Nucleus accumbens (tissue), 56 donors: ENCODE data around the gene HPS5.
A peak's percentile ranks its signal among the peaks of the same experiment; 100 is the strongest.
"Not testable (repeated sequence)": the region's sequence is repeated elsewhere in the genome, so short reads cannot be mapped to it uniquely, and the experiment has no call there.

Experiments used
- DNase-seq, 56 donors: peaks; one replicate each; lab custom pipeline; 2025; lab: John Stamatoyannopoulos, UW

Gene HPS5, protein sequence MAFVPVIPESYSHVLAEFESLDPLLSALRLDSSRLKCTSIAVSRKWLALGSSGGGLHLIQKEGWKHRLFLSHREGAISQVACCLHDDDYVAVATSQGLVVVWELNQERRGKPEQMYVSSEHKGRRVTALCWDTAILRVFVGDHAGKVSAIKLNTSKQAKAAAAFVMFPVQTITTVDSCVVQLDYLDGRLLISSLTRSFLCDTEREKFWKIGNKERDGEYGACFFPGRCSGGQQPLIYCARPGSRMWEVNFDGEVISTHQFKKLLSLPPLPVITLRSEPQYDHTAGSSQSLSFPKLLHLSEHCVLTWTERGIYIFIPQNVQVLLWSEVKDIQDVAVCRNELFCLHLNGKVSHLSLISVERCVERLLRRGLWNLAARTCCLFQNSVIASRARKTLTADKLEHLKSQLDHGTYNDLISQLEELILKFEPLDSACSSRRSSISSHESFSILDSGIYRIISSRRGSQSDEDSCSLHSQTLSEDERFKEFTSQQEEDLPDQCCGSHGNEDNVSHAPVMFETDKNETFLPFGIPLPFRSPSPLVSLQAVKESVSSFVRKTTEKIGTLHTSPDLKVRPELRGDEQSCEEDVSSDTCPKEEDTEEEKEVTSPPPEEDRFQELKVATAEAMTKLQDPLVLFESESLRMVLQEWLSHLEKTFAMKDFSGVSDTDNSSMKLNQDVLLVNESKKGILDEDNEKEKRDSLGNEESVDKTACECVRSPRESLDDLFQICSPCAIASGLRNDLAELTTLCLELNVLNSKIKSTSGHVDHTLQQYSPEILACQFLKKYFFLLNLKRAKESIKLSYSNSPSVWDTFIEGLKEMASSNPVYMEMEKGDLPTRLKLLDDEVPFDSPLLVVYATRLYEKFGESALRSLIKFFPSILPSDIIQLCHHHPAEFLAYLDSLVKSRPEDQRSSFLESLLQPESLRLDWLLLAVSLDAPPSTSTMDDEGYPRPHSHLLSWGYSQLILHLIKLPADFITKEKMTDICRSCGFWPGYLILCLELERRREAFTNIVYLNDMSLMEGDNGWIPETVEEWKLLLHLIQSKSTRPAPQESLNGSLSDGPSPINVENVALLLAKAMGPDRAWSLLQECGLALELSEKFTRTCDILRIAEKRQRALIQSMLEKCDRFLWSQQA

DNA sequence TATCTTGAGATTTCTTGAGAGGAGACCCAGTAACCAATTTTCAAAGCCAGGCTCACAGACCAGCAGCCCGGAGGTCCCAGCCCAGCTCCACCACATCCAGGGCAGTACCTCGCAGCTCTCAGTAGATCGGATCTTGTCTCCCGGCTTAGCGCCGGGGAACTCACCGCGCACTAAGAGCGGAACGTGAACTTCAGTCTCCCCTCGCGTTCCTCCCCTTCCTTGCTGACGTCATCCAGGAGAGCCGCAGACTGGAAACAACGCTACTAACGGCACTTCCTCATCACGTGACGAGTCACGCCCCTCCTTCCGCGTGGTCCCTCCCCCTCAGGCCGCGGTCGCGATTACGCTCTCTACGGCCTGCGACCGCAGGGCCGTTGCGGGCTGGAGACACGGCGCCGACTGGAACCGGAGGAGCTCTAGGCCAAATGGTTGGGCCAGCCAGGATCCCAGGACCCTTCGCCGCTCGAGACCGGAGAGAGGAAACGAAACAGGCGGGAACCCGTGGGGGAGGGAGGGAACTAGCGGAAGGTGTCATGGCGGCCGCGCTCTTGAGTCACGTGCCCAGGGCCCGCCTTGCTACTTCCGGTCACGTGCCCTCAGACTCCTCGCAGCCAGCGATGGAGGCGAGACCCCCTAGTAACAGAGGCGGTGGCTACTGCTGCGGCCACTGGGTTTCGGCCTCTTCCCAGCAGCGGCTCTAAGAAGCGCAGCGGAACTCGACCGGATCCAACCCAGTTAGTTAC is at the start of gene HPS5, which contains the start of gene GTF2H1:
Gene HPS5, minus strand, starts transcription at position 172 of the 743 bp plus-strand sequence. CDS start 4,282 bp downstream, outside the sequence.
Gene GTF2H1, plus strand, starts transcription at position 599 of the 743 bp plus-strand sequence. CDS start 10,508 bp downstream, outside the sequence.
- DNase-seq, result peak in 55 of 56 donors; percentile 77 to 100 (median 96)

DNA sequence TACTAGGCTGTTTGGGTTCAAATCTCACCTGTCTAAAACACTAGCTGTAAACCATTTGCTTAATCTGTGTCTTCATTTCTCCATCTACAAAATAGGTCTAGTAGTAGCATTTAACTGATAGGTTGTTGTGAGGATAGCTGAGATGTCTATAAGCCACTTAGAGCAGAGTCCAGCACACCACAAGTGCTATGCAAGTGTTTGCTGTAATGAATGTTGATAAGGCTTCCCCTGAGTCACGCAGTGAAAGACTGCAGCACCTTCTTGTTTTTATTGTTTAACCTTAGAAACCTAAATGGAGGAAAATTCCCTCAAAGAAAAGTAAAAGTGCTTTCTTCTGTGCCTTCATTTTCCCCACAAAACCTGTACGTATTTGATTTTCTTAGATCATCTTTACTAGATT is 49.3 kb upstream of the HPS5 start:
- DNase-seq, result no peak

DNA sequence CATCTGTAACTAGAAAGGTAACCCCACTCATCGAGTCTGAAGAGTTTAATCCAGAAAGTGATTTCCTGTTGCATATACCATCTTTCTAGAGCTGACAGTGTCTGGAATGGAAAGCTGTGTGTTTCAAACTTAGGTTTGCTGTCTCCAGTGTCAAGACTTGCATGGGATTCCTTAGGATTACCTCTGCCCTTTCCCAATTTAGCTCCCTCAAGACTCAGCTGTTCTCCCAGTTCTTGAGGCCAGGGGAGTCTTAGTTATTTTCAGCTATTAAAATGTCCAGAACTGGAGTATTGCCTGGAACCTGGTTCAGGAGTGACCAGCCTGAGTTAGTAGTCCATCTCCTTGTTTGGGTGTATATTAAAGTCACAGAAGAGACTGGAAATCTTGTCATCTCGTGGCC is 47.5 kb upstream of the HPS5 start:
- no peak for DNase-seq

DNA sequence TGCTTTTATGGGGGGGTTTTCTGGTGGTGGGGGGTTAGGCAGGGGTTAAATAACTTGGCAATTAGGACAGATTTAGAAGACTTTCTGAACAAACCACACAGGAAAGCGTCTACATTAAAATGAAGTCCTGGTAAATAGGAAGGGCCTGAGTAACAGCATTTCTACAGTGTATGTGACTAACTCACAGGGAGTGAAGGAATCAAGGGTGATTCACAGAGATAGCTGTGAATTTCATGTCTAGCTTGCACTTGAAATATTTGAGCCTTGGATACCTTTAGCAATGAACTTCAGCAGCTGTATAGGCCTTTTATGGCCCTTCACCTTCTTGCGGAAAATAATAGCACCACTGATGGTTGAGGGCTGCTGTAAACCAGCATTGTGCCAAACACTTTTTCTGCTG is 46.3 kb upstream of the HPS5 start:
- no peak for DNase-seq

DNA sequence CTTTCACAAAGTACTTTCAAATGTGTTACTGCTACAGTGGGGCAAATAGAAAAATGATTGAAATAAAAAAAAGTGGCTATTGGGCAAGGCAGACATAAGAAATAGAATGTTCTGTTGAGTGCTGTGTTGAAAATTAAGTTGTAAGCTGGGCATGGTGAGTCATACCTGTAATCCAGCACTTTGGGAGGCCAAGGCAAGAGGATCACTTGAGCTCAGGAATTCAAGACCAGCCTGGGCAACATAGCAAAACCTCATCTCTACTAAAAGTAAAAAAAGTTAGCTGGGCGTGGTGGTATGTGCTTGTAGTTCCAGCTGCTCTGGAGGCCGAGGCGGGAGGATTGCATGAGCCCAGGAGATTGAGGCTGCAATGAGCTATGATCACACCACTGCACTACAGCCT is 45.5 kb upstream of the HPS5 start:
- no peak for DNase-seq

DNA sequence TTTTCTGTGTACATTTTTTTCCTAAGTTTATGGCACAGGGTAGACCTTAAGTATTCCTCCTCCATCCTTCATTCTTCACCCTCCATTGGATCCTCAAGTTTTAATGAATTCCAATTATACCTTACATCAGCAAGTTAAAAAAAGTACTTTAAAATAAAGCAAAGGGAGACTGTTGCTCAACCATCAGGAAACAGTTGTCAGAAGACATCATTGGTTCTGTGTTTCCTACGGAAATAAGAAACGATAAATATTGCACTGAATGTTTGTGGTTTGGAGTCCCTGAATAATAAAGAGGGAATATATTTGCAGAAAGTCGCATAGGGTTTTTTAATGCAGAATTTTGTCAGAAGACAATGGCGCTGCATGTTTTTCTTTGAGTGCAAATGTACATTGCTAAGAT is 44.3 kb upstream of the HPS5 start:
- DNase-seq, result no peak

DNA sequence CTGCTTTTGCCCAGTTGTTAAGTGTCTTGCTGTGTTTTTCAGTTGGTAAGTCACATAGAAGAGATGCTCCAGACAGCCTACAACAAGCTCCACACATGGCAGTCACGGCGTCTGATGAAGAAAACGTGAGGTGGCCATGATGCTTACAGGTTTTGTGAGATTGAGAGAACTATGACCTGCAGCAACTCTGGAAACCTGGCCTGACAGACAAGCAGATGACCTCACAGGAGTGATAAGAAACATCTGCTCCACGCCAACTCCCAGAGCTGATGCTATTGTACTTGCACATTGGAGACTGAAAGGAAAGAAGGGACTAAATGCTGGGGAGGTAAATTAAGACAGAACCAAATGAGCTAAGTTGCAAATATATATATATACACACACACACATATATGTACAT is 43.8 kb upstream of the HPS5 start:
- DNase-seq, result no peak

DNA sequence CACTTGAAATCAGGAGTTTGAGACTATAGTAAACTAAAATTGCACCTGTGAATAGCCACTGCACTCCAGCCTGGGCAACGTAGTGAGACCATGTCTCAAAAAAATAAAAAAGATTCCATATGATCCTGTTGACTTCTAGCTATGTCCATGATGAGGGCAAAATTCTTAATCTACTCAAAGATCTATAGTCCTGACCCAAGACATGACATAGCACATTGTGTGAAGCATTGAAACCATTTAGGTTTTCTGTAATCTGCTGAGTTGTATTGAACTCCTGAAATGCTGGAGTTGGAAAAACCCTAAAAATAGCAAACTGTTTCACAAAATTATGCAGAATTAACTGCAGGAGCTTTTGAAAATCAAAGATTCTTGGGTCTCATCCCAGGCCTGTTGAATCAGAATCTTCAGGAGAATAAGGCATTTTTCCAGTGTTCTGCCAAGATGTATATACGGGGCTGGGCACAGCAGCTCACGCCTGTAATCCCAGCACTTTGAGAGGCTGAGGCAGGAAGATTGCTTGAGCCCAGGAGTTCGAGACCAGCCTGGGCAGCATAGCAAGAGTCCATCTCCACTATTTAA is 42.6 kb upstream of the HPS5 start:
- no peak for DNase-seq

DNA sequence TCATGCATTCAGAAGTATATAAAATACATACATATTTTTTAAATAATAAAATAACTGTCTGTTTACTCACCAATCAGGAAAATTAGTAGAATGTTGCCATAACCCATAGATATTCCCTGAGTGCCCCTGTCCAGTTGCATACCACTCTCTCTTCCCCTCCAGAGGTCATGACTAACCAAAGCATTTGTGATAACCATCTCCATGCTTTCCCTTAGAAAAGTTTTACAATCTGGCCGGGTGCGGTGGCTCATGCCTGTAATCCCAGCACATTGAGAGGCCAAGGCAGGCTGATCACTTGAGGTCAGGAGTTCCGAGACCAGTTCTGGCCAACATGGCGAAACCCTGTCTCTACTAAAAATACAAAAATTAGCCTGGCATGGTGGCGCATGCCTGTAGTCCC is 39.2 kb upstream of the HPS5 start:
- no peak for DNase-seq

DNA sequence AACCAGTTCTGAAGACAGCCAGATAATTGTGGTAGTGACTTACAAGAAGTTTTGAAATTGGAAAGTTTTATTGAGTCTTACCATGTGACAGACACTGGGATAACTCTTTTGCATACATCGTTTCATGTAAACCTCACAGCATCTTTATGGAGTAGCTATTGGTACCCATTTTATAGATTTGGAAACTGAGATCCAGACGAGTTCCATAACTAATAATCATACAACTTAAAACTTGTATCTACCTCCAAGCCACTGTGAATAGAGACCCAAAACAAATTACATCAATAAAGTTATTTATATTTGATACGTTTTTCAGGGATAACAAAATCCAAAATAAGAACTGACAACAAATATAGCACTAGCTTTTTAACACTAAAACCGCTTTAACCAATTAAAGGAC is 36.7 kb upstream of the HPS5 start:
- DNase-seq, result no peak

DNA sequence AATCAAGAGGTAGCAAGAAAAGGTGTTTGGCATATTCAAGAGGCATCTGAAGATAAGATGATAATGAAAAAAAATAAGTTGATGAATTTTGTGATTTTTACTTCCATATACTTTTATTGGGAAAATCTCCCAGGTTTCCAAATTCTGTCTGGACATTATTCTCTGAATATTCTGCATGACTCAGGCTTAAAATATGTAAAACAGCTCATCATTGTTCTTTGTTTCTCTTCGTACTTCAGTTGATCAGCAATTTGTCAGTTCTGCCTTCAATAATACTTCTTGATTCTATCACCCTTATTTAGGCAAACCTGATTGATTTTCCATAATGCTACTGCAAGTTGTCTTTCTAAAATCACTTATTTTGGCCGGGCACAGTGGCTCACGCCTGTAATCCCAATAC is 30.6 kb upstream of the HPS5 start:
- no peak for DNase-seq

DNA sequence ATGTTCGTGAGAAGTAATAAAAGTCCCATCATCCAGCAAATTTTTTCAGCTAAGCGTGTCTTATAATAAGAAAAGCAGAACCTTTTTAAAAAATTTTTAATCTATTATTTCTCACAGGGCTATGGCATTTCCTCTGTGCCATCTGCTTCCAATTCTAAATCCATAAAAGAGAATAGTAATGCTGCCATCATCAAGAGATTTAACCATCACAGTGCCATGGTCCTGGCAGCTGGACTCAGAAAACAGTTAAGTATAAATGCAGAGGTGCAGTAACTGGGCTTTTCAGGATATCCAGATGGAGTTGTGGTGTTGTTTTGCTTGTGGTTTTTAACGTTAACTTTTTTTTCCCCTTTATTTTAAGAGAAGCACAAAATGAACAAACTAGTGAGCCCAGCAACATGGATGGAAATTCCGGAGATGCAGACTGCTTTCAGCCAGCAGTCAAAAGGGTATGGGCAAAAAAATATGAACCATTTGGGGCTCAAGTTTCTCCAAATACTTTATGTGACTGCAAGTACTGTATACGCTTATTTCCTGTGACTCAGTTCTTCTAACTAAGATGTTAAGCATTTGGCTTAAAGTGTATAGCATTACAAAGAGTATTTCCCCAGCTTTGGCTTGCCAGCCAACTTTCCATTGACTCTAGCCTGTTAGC is 25.7 kb upstream of the HPS5 start:
- DNase-seq, result no peak

DNA sequence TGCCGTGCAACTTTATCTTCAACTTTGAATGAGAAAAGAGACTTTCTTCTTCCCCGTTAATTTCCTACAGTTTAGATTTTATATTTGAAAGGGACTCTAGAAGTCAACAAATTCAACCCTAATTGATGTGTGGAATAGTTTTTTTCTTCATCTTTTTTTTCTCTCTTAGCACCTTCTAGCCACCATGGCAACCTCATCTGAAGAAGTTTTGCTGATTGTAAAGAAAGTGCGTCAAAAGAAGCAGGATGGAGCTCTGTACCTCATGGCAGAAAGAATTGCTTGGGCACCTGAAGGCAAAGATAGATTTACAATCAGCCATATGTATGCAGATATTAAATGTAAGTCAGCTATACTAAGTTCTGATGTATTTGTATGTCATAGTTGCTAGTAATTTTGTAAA is 11.0 kb upstream of the HPS5 start:
- no peak for DNase-seq

DNA sequence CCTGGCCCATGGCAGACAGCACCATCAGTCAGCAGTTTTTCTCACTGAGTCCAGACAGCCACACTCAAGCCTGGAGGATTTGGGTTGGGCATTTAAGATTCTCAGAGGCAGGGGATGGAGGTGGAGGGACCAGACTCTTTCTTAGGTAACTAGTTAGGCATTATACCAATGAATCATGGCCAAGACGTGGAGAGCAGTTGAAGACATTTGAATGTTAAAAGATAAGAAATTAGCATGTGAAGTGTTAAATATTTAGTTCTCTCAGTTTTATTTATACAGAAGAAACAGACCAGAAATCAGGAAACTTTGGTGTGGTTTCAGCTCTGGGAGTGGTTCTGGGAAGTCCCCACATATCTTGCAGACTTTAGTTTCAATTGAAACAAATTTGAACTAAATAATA is 10.4 kb upstream of the HPS5 start:
- no peak for DNase-seq

DNA sequence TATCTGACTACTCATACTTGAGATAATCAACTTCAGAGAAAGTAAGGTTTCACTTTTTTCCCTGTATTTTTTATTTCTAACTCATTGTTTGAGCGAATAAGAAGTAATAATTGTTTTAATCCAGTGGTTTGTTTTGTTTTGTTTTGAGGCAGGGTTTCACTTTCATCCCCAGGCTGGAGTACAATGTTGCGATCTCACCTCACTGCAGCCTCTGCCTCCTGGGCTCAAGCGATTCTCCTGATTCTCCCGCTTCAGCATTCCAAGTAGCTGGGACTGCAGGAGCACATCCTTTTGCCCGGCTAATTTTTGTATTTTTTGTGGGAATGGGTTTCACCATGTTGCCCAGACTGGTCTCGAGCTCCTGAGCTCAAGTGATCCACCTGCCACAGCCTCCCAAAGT is 9.0 kb upstream of the HPS5 start:
- DNase-seq, result no peak

DNA sequence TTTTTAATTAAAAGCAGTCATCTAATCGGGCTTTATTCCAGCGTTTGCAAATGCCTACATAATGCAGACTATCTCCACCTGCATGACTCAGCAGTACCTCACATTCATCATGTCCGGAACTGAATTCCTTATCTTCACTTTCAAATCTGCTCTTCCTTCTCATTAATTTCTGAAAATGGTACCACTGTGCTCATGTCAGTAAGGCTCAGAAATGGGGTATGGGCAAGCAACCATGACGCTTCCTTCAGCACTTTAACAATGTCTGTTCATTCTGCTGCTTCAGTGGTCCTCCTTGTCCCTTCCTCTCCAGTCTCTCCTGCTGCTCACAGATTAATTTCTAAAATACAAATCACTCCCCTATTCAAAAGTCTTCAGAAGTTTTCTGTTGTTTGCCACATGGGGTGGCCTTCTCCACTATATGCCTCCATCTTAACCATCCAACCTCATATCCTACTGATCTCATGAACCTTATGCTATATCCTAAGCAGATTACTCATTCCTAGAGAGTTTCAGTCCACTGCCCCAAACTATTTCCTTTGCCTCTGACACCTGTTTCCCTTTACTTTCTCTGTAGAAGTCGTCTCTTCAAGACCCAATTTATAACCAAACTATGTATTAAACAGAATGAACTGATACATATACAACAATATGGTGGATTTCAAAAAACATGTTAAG is 7.4 kb upstream of the HPS5 start:
- DNase-seq, result no peak

DNA sequence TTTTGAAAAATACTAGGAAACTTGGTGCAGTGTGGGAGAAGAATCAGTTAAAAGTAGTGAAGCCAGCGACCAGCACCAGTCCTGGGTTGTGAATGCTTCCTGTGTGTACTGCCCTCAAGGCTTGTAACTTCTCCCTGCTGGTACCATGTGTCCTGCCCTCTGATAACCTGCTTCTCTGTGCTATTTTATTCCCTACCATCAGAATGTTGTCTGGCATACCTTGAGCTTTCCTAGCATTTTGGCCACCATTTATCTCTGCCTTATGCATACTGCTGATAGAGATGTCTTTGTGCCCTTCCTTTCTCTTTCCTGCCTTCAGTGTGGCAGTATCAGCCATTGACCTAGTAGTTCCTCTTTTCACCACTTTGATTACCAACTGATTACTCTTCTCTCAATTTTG is 2.4 kb upstream of the HPS5 start:
- no peak for DNase-seq

DNA sequence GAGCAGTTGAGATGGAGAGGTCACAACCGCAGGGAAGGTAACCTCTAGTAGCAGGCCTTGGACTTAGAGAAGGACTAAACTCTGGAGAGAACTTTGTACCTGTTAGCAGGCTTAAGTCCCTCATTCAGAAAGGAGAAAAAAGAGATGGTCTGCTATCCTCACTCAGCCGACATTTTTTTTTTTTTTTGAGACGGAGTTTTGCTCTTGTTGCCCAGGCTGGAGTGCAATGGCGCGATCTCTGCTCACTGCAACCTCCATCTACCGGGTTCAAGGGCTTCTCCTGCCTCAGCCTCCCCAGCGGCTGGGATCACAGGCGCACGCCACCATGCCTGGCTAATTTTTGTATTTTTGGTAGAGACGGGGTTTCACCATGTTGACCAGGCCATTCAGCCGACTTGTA is 1.9 kb upstream of the HPS5 start:
- DNase-seq, result not testable (repeated sequence)
